HG02763 (cell line): ENCODE measurements around the gene FBXO48.
"Not testable (repeated sequence)": the region's sequence is repeated elsewhere in the genome, so short reads cannot be mapped to it uniquely, and the experiment has no call there.

Source experiments
- ATAC-seq: cut with Tn5 transposase; IDR thresholded peaks from one replicate; pipeline ENCODE4 v1.9.1; 2021; ENCODE audit warnings: mild to moderate bottlenecking, moderate library complexity; ENCODE audit not compliant: unreplicated experiment

Gene FBXO48

DNA sequence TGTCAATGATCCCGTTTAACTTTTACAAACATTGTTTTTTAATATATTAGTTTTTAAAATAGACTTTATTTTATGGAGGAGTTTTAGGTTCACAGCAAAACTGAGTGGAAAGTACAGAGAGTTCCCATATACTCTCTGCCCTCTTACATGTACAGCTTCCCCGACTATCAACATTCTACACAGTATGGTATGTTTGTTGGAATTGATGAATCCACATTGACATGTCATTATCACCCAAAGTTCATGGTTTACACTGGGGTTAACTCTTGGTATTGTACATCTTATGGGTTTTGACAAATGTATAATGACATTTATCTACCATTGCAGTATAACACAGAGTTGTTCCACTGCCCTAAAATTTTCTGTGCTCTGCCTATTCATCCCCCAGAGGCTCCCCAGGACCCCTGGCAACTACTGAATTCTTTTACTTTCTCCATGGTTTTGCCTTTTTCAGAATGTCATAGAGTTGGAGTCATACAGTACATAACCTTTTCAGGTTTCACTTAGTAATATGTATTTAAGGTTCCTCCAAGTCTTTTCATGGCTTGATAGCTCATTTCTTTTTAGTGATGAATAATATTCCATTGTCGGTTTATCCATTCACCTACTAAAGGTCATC is 5.8 kb upstream of the FBXO48 start:
- no peak for ATAC-seq

DNA sequence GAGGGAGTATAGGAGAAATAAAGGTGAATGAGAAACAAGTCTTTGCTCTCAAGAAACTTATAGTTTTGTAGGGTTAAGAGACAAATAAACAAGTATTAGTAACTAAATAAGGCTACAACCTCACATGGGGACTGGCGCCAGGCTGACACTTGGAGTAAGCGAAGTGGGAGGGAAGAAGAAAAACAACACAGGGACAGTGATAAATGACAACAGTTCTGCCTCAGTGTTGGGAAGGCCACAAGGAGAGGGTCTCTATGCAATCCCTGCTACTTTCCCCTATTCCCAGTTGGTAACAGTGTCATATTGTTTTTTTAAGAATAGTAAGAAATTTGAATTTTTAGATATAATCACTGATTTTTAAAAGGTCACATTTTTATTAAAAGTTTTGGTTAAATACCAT is 4.3 kb upstream of the FBXO48 start:
- no peak for ATAC-seq

DNA sequence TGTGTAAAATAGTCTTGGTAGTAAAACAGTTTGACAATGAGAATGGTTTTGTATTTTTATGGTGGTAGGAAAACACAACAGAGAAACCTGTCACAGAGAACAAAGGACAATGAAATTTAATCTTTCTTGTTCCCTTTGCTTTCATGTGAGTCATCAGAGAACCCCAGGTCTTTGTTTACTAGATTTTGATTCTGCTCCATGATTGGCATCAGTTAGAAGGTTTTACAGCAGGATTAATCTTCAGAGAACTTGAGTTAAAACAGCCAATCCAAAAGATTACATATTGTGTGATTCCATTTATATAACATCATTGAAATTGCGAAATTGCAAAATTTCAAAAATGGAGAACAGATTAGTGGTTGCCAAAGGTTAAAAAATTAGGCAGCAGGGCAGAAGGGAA is 2.8 kb upstream of the FBXO48 start:
- no peak for ATAC-seq

DNA sequence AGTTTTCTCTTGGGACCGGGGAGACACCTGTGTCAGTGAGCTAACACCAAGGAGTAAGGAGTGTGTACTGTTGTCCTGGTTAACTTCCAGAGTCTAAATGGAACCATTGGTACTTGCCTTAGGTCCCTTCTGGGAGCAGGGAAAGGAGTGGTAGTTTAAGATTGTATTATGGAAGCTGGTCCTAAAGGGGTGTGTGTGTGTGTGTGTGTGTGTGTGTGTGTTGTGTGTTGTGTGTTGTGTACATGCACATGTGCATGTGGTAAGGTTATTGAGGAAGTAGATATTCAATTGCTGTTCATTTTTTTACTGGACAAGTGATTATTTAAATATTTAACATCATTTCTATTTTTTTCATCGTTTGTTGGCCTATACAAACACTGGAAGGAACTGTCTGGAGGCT is 1.7 kb upstream of the FBXO48 start:
- no peak for ATAC-seq

DNA sequence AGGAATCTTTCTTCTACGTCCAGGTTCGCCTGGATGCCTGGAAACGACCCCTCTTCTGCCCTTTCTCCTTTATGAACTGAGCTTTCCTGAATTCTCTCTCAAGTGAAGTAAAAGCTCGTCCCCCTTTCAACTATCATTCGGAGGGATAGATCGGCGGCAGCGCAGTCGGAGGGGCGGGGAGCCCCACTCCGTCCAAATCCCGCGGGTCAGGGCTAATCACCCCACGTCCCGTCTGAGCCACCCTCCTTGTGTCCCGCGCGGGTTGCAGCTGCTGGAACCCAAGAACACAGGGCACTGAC is 367 bp downstream of the FBXO48 start:
- ATAC-seq: no peak

DNA sequence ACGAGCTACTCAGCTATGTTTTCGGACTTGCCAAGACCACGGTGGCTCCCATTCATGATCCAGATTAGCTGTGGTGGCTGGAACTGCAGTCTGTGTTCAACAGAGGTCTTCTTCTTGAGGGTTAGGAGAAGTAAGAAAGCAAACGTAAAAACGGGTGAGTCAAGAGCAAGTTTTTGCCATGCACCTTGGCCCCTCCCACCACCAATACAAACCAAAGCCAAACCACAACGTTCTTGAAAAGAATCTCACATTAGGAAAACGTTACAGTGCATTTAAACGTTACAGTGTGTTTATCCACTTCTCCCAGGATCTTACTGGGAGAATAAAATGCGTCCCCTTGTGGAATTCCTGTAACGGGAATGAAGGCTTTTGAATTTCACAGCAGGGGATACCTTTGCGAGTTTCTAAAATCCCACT is 725 bp downstream of the FBXO48 start:
- ATAC-seq: no peak

DNA sequence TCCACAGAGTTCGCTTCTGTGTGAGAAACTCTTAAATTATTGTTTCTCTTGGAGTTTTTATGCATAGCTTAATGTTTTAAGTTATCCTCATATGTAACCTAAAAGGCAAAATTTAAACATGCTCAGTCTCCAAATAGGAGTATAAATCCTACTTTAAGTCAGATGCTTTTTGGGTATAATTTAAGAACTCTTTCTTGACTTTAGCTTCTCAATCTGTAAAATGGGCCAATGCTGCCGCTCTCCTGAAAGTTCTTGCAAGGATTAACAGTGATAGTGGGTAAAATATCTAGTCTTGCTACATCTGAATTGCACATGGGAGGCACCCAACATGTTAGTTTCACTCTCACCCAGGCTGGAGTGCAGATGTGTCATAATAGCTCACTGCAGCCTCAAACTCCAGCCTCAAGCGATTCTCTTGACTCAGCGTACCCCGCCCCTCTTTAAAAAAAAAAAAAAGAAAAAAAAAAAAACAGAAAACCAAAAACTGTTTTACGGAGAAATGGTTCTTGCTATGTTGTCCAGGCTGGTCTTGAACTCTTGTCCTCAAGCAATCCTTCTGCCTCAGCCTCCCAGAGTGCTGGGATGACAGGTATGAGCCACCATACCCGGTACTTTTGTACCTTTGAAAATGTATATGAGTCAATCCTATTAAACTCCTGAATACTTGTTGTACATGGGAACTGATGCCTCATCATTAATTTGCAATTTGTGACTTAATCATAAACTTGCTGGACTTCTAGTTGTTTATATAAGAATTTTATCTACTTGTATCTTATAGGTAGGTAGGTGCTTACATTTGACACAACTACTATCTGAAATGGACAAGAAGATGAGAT is 1.8 kb downstream of the FBXO48 start:
- no peak for ATAC-seq

DNA sequence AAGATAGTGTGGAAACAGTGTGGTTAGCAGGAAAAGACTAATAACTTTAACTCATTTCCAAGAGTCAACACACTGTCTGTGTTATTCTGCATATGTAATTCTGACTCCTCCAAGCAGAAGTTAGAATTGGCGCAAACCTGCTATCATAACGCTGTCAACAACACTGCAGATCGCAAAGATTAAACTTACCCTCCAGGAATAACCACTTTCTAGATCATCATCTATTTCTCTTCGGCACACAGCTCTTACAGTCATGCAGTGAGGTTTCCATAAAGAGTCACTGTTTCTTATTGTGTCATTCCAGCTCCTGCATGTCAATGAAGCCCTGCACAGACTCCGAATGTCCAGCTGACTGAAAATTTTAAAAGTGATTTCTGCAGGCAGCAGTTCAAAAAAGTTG is 2.4 kb downstream of the FBXO48 start:
- no peak for ATAC-seq

DNA sequence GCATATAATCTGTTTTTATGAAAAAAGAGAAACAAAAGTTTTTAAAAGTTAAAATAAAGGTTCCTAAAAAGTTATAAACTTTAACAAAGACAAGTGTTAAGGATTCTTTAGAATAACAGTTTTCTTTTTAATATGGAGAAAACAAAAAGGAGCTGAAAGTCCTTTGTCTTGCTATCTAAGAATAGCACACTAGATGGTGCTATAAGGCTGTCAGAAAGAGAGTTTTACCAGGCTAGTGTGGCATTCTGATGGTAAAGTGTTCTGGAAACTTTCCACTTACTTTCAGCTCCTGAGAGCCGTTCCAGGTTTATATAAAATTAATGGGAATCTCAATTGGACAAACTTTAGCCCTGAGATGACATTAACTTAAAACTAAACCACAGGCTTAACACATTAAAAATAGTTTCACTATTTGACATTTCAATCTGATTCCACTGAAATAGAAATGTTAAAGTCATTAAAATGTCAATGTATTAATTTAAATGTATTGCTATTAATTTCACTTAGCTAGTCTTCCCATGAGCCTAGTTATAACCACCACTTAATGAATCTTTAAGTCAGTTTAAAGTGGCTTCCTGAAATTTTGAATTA is 3.7 kb downstream of the FBXO48 start:
- ATAC-seq: no peak

DNA sequence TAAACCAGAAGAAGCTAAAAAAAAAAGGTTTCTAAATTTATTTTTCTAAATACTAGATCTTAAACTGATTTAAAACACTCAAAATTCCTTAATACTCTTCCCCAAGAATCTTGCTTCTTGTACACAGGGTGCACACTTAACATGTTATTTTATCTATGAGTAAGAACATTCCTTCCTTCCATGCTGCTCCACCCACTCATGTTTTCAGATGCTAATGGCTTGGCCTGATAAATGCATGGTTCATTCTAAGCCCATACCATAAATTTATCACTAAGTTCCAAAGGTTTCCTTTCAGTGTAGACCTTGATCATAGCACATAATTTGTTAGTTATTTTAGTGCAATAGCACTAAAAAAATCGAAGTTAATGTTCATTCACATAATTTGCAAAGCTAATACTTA is 8.1 kb downstream of the FBXO48 start:
- ATAC-seq: no peak

DNA sequence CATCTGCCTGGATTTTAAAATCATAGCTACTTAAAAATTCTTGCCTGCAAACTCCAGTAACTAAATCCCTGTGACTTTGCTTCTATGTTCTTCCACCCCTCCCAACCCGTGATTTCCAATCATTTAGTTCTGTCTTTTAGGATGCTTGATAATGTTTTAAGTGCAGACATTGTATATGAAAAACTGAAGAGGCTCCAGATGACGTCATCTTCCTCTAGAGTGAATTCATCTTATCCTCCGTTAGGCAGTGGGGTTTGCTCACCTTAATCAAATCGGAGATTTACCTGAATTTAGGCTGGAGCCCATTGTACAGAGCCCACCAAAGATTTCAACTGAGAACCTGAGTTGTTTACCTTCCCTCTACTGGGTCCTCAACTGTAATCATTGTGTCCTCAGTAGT is 10.9 kb downstream of the FBXO48 start:
- no peak for ATAC-seq

DNA sequence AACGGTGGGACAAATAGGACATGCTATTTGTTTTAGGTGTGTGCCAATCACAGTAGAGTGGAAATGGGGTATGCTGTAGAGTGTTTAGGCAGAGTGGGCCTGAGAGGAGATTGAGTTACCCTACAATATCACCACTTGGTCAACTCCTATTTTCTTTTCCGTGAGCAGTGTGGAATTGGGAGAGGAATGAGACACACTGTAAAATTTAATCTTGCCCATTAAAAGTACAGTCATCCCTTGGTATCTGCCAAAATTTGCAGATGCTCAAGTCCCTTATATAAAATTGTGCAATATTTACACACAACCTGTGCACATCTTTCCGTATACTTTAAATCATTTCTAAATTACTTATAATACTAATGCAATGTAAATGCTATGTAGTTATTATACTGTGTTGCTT is 12.4 kb downstream of the FBXO48 start:
- no peak for ATAC-seq

DNA sequence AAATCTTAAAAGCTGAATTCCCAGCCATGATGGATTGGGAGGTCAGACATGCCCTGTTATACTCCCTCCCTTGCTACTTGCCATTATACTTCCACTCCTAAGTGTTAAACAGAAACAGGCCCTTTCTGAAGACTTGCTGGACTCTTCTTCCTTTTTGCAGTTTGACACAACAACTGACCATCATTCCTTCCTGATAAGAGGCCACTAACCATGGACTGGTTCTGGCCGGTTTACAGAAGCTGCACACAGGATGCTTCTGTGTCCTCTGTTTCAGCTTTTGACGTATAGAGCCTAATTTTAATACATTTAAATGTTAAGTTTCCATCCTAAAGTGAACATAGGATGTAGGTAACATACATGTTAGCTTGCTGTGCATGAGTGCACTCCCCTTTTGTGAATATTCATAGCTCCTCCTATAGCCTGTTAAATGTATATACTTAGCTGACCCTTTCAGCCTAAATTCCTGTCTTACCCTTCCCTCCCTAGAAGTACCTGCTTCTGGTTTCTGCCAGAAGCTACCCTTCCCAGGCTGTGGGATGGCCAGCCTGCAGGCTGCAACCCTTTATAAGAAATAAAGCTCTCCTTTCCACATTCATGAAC is 13.2 kb downstream of the FBXO48 start:
- ATAC-seq: no peak

DNA sequence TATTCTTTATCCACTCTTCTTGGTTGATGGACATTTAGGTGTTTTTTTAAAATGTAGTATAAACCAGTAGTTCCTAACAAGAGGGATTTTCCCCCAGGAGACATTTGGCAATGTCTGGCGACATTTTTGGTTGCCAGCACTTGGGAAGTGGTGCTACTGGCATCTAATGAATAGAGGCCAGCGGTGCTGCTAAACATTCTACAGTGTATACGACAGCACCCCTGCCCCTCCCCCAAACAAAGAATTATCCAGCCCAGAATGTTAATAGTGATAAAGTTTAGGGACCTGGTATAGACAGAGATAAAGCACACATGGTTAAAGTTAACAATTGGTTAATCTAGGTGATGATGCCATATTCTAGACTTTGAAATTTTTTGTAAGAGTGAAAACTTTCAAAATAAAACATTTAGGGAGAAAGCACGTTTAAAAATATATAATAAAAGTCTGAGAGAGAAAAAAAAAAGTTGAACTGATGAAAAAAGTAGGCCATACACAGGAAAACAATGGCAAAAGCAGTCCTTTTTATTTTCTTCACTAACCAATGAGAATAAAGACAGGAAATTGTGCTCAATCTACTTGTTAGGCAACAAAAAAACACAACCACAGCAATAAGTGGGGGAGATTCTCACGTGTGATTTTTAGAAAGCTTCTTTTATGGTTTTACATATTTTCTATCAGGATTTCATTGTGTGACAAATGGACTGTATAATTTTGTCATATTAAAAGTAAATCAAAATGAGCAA is 14.8 kb downstream of the FBXO48 start:
- no peak for ATAC-seq

DNA sequence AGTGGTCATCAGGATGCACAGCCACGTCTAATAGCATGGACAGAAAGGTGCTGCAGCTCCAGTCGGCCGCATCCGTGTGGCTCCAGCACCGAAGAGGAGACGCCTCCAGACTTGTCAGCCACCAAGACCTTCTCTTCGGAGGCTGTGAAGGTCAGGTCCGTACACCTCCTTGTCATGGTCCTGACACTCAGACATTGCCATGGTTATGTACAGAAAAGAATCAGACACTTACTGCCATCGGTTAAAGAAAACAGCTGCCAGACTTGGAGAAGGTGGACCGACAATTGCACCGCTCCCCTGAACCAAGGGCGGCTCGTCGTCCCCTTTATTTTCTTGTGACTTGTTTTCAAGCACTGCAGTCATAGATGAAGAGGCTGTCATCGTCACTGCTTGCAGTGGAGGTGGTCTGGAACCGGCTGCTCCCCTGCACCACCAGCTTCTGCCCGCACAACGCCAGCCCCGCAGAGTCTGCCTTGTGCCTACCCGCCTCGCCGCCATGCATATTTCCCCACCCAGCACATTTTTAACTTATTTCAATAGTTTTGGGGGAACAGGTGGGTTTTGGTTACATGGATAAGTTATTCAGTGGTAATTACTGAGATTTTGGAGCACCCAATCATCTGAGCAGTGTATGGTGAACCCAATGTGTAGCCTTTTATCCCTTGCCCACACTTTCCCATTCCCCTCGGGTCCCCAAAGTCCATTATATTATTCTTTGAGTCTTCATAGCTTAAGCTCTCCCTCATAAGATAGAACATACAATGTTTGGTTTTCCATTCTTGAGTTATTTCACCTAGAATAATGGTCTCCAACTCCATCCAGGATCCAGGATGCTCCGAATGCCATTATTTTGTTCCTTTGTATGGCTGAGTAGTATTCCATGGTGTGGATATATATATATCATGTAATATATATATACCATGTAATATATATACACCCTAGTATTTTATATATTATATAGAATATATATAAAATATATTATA is 18.1 kb downstream of the FBXO48 start:
- ATAC-seq: no peak

DNA sequence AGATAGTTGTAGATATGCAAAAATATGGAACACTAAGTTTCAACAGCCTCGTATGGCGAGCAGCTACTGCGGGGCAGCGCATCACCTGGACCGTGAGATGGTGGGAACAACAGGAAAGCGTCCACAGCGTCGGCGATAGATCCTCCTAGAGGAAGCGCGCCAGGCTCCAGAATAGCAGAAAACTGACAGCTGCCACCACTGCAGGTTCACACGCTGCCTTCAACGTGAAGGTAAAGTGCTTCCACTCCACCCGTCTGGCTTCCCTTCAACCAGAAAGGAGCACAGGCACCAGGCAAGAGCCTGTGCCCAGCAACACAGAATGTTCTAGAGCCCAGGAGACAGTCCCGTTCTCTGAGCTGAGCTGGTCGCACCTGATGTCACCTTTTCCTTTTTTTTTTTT is 20.0 kb downstream of the FBXO48 start:
- ATAC-seq: no peak

DNA sequence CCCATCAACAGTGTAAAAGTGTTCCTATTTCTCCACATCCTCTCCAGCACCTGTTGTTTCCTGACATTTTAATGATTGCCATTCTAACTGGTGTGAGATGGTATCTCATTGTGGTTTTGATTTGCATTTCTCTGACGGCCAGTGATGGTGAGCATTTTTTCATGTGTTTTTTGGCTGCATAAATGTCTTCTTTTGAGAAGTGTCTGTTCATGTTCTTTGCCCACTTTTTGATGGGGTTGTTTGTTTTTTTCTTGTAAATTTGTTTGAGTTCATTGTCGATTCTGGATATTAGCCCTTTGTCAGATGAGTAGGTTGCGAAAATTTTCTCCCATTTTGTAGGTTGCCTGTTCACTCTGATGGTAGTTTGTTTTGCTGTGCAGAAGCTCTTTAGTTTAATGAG is 20.7 kb downstream of the FBXO48 start:
- not testable (repeated sequence) for ATAC-seq

DNA sequence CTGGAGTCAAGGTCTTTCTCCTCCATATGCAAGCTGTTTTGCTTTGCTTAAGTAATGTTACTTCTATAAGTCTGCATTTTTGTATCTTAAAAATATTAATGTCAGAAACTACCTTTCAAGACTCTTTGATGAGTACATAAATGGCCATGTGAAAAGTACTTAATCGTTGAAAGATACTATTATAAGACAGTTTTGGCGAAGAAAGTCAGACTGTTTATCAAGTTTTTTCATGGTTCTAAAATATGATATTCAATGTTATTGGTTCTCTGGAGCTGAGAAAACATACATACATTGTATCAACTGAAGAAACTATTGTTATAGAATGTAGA is 25.1 kb downstream of the FBXO48 start:
- no peak for ATAC-seq

DNA sequence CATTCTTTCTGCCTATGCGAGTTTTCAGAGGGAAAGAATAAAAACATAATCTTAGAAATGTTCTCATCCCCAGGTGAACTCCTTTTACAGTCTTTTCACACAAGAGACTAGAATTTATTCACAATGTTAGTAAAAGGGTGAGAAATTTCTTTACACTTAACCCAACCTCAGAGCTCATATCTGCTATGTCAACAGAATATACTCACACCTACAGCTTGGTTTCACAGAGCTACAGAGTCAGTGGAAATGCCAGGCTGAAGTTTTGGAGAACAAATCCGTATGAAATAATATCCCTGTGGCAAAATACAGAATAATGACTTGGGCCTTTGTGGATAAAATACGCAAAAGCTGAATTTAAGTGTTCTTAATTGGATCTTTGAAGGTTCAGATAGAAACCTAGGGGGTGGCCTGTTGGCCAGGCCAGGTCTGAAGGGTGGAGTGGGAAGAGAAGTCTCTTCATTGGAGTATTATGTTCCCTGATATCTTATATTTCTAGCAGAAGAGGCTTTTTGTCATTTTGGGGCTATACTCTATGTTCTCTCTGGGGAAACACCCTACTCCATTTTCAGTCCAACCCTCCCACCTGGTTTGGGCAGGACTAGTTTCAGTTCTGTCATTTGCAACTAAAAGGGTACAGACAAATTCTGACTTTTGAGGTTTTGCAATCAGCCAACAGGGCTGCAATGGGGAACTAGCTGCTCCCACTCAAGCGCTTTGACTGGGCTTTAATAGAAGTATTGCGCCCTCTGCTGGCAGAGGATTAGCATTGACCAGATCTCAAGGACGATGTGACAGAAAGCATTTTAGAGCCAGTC is 25.7 kb downstream of the FBXO48 start:
- ATAC-seq: peak; percentile 98
